Tibial nerve (tissue), 4 donors: Measurements from ENCODE around the gene OR6V1. TPM values are rescaled to one million over a fixed set of nuclear protein-coding genes. Genes with fewer than 3 reads are reported as not detected.

Experiments used
- DNase-seq, 2 donors: peaks; one replicate each; pipeline ENCODE4 v3.0.0-alpha.2; 2019; ENCODE audit warnings: low spot score in 2 of 2
- H3K27ac ChIP-seq, 4 donors: fragments of 200-600 bp; sonication (generic) in 3 of 4; one replicate each; pipeline ENCODE4 v1.5.1; 2017 to 2019; ENCODE audit warnings: mild to moderate bottlenecking in 1 of 4
- H3K27me3 ChIP-seq, 2 donors: fragments of 200-600 bp; sonication (generic) in 1 of 2; one replicate each; pipeline versions ENCODE4 v1.5.1 to v1.6.0; 2017 to 2019
- H3K36me3 ChIP-seq, 3 donors: fragments of 200-600 bp; sonication (generic); one replicate each; pipeline ENCODE4 v1.5.1; 2018 to 2019
- H3K4me1 ChIP-seq, 4 donors: fragments of 200-600 bp; sonication (generic) in 3 of 4; one replicate each; pipeline ENCODE4 v1.5.1; 2017 to 2019
- H3K4me3 ChIP-seq, 4 donors: fragments of 200-600 bp; sonication (generic) in 3 of 4; one replicate each; pipeline ENCODE4 v1.5.1; 2017 to 2019; ENCODE audit warnings: mild to moderate bottlenecking in 1 of 4, moderate library complexity in 1 of 4
- H3K9me3 ChIP-seq, 4 donors: fragments of 200-600 bp; sonication (generic) in 3 of 4; one replicate each; pipeline ENCODE4 v1.5.1; 2017 to 2019
- CTCF ChIP-seq, 5 experiments: fragments of 200-600 bp in 3 of 5; fragments of 450-650 bp in 2 of 5; sonication (generic) in 3 of 5; IDR thresholded peaks; one replicate each; pipeline ENCODE4 v1.5.1; 2016 to 2019; ENCODE audit warnings: antibody characterized with exemption in 5 of 5, mild to moderate bottlenecking in 3 of 5, moderate library complexity in 2 of 5
- EP300 ChIP-seq, 2 donors: sonication (generic); formaldehyde crosslinking; IDR thresholded peaks; one replicate each; pipeline ENCODE4 v1.6.1; 2017; ENCODE audit warnings: antibody characterized with exemption in 2 of 2, mild to moderate bottlenecking in 1 of 2
- POLR2A ChIP-seq, 2 donors: fragments of 450-650 bp; IDR thresholded peaks; one replicate each; pipeline ENCODE4 v1.6.1; 2017; ENCODE audit warnings: antibody characterized with exemption in 2 of 2, mild to moderate bottlenecking in 2 of 2, moderate library complexity in 2 of 2
- whole genome bisulfite sequencing, 2 donors: methylation state at CpG; one replicate each; pipeline ENCODE4 v1.1.5; 2018; 5-methylcytosine and 5-hydroxymethylcytosine counted together
- total RNA-seq, 4 donors: library from RNA; depleted of rRNA; stranded (reverse); fragments of >200 nt; gene quantifications; one replicate each; pipeline ENCODE4 v1.1.0, GENCODE V29; 2016

The OR6V1 gene
- total RNA-seq = not detected

GRCh38 chr7:143052041-143052440 lies at the start of gene OR6V1:
OR6V1 (plus strand) TSS chr7:143052341; CDS start chr7:143052341, 0 bp downstream.
- 81 to 89% methylated on average over 4 of the region's 4 CpGs for whole genome bisulfite sequencing, 2 donors
- H3K27me3 ChIP-seq = no peaks in the 10 kb centered on the region
- TF ChIP-seq POLR2A (IDR thresholded peaks at IDR 0.05) (no peak), EP300 (IDR thresholded peaks at IDR 0.05) (no peak), CTCF (IDR thresholded peaks at IDR 0.05) (no peak)
- no peak within 1 kb of the TSS for H3K27ac ChIP-seq
- no peak within 1 kb of the TSS for H3K4me3 ChIP-seq
- H3K4me1 ChIP-seq = peaks cover 0 to 4% (median 0%) of the 10 kb centered on the region in 4 donors
- DNase-seq = no peak
- H3K36me3 ChIP-seq = no peaks in the 10 kb centered on the region
- peaks cover 0 to 7% (median 0%) of the 10 kb centered on the region in 4 donors for H3K9me3 ChIP-seq

GRCh38 chr7:143002898-143003297 lies 49.2 kb upstream of the OR6V1 start:
- no peak for DNase-seq
- Histone ChIP-seq H3K9me3 (peaks cover 0 to 6% (median 2%) of the 10 kb centered on the region in 4 donors), H3K27ac (no peak overlapping the region), H3K36me3 (no peaks in the 10 kb centered on the region), H3K4me1 (no peaks in the 10 kb centered on the region), H3K27me3 (peaks cover 0 to 5% of the 10 kb centered on the region in 2 donors), H3K4me3 (no peak overlapping the region)
- 84% methylated on average over 5 of the region's 5 CpGs for WGBS, 2 donors
- TF ChIP-seq EP300 (IDR thresholded peaks at IDR 0.05) (no peak), POLR2A (IDR thresholded peaks at IDR 0.05) (no peak), CTCF (IDR thresholded peaks at IDR 0.05) (no peak)

- no peak overlapping the region for H3K27ac ChIP-seq
- no peaks in the 10 kb centered on the region for H3K4me1 ChIP-seq
- DNase-seq = no peak
- H3K36me3 ChIP-seq = no peaks in the 10 kb centered on the region
- 29 to 34% methylated on average over 6 of the region's 6 CpGs for WGBS, 2 donors
- peaks cover 0 to 6% (median 2%) of the 10 kb centered on the region in 4 donors for H3K9me3 ChIP-seq
- peaks cover 0 to 5% of the 10 kb centered on the region in 2 donors for H3K27me3 ChIP-seq
- TF ChIP-seq CTCF (IDR thresholded peaks at IDR 0.05) = peak; percentile 65 to 75 (median 70)
- no peak for TF ChIP-seq POLR2A (IDR thresholded peaks at IDR 0.05)
- H3K4me3 ChIP-seq = no peak overlapping the region
These were observed 48.6 kb upstream of the OR6V1 start for GRCh38 chr7:143003393-143004051.

- no peak overlapping the region for H3K27ac ChIP-seq
- H3K9me3 ChIP-seq = peaks cover 0 to 6% (median 2%) of the 10 kb centered on the region in 4 donors
- H3K4me3 ChIP-seq = no peak overlapping the region
- peaks cover 0 to 5% of the 10 kb centered on the region in 2 donors for H3K27me3 ChIP-seq
- no peaks in the 10 kb centered on the region for H3K4me1 ChIP-seq
- WGBS, 2 donors = 65 to 68% methylated on average over 6 of the region's 6 CpGs
- TF ChIP-seq CTCF (IDR thresholded peaks at IDR 0.05) (no peak), EP300 (IDR thresholded peaks at IDR 0.05) (no peak), POLR2A (IDR thresholded peaks at IDR 0.05) (no peak)
- H3K36me3 ChIP-seq = no peaks in the 10 kb centered on the region
- DNase-seq = no peak
These were observed 46.4 kb upstream of the OR6V1 start for GRCh38 chr7:143005632-143006260.
